HEK293 (cell line): ENCODE data around the gene CORO6.

Experiments used
- ATF2 ChIP-seq: fragments of 450-650 bp; formaldehyde crosslinking; IDR thresholded peaks from 2 replicates; pipeline ENCODE4 v1.5.1; 2016; ENCODE audit warnings: missing biosample characterization, missing genetic modification characterization, low read depth
- GLI4 ChIP-seq: fragments of 450-650 bp; formaldehyde crosslinking; IDR thresholded peaks from 2 replicates; pipeline ENCODE4 v1.5.1; 2016; ENCODE audit warnings: missing biosample characterization, missing genetic modification characterization
- TCF7L2 ChIP-seq: IDR thresholded peaks from 2 replicates; pipeline ENCODE4 v1.6.1; 2011; ENCODE audit warnings: low read depth, mild to moderate bottlenecking, inconsistent platforms, low read length, moderate library complexity, borderline replicate concordance
- YY1 ChIP-seq: fragments of 450-650 bp; formaldehyde crosslinking; IDR thresholded peaks from 2 replicates; pipeline ENCODE4 v1.5.1; 2018; ENCODE audit warnings: missing biosample characterization, missing genetic modification characterization
- ZNF16 ChIP-seq: fragments of 450-650 bp; formaldehyde crosslinking; IDR thresholded peaks from 2 replicates; pipeline ENCODE4 v1.5.1; 2016; ENCODE audit warnings: low read depth, missing biosample characterization, missing genetic modification characterization
- ZNF350 ChIP-seq: fragments of 450-650 bp; formaldehyde crosslinking; IDR thresholded peaks from 2 replicates; pipeline ENCODE4 v1.5.0; 2017; ENCODE audit warnings: missing biosample characterization, mild to moderate bottlenecking, missing genetic modification characterization
- ZNF488 ChIP-seq: fragments of 450-650 bp; formaldehyde crosslinking; IDR thresholded peaks from 2 replicates; pipeline ENCODE4 v1.5.1; 2016; ENCODE audit warnings: missing biosample characterization, missing genetic modification characterization
- ZNF561 ChIP-seq: fragments of 450-650 bp; IDR thresholded peaks from 2 replicates; pipeline ENCODE4 v1.5.1; 2018; ENCODE audit warnings: missing biosample characterization, missing genetic modification characterization, borderline replicate concordance
- TF ChIP-seq, protein P1 (sequence below): fragments of 450-650 bp; formaldehyde crosslinking; IDR thresholded peaks from 2 replicates; pipeline ENCODE4 v1.5.1; 2016; ENCODE audit warnings: missing biosample characterization, missing genetic modification characterization
- TF ChIP-seq, protein P2 (sequence below): fragments of 450-650 bp; formaldehyde crosslinking; IDR thresholded peaks from 2 replicates; pipeline ENCODE4 v1.5.1; 2017; ENCODE audit warnings: missing biosample characterization, missing genetic modification characterization

- no peak for TF ChIP-seq ZNF488 (tag by site-specific recombination)
- TF ChIP-seq ZNF561 (tag by site-specific recombination) = no peak
- no peak for TF ChIP-seq GLI4 (tag by site-specific recombination)
- no peak for TF ChIP-seq ZNF16 (tag by site-specific recombination)
- no peak for TF ChIP-seq YY1 (tag by site-specific recombination)
- TF ChIP-seq, protein P1, sequence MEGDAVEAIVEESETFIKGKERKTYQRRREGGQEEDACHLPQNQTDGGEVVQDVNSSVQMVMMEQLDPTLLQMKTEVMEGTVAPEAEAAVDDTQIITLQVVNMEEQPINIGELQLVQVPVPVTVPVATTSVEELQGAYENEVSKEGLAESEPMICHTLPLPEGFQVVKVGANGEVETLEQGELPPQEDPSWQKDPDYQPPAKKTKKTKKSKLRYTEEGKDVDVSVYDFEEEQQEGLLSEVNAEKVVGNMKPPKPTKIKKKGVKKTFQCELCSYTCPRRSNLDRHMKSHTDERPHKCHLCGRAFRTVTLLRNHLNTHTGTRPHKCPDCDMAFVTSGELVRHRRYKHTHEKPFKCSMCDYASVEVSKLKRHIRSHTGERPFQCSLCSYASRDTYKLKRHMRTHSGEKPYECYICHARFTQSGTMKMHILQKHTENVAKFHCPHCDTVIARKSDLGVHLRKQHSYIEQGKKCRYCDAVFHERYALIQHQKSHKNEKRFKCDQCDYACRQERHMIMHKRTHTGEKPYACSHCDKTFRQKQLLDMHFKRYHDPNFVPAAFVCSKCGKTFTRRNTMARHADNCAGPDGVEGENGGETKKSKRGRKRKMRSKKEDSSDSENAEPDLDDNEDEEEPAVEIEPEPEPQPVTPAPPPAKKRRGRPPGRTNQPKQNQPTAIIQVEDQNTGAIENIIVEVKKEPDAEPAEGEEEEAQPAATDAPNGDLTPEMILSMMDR (tag by site-specific recombination) = no peak
- TF ChIP-seq TCF7L2 = no peak
- TF ChIP-seq ATF2 (tag by site-specific recombination) = no peak
- no peak for TF ChIP-seq ZNF350 (tag by site-specific recombination)
- TF ChIP-seq, protein P2, sequence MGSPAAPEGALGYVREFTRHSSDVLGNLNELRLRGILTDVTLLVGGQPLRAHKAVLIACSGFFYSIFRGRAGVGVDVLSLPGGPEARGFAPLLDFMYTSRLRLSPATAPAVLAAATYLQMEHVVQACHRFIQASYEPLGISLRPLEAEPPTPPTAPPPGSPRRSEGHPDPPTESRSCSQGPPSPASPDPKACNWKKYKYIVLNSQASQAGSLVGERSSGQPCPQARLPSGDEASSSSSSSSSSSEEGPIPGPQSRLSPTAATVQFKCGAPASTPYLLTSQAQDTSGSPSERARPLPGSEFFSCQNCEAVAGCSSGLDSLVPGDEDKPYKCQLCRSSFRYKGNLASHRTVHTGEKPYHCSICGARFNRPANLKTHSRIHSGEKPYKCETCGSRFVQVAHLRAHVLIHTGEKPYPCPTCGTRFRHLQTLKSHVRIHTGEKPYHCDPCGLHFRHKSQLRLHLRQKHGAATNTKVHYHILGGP = no peak
Measured at GRCh38 chr17:29572691-29573557, 49.8 kb downstream of the CORO6 start.
